ENCODE measurements around the gene ZNF784. TPM values are rescaled to one million over a fixed set of nuclear protein-coding genes. Genes with fewer than 3 reads are reported as not detected.

The ZNF784 gene
- total and polyA plus RNA-seq, 2 of the 8 experiments (the other 6 are each of a cell fraction or from before 2014, with no cell fraction given), result 6.5 to 8.0 TPM

- TF ChIP-seq CHD7 (IDR thresholded peaks at IDR 0.05; ENCODE audit: insufficient replicate concordance, low read length) (no peak), GTF2F1 (IDR thresholded peaks at IDR 0.05; ENCODE audit: borderline replicate concordance, low read depth, low read length) (no peak), CHD1 (IDR thresholded peaks at IDR 0.05; ENCODE audit: low read depth, low read length) (no peak), USF2 (IDR thresholded peaks at IDR 0.05; ENCODE audit: low read length) (no peak), CTBP2 (IDR thresholded peaks at IDR 0.05; ENCODE audit: borderline replicate concordance, insufficient read depth, insufficient read length, low read length) (no peak), CBX5 (IDR thresholded peaks at IDR 0.05; ENCODE audit: low read depth, low read length) (no peak), TAF7 (optimal IDR thresholded peaks at IDR 0.05; ENCODE audit: borderline replicate concordance, low read depth, low read length) (no peak), KDM1A (IDR thresholded peaks at IDR 0.05; ENCODE audit: borderline replicate concordance, low read length) (no peak), POLR2A (IDR thresholded peaks at IDR 0.05; ENCODE audit: control extremely low read depth in 1 of 2, low read depth in 2 of 2, low read length in 2 of 2) (no peak), EZH2 (IDR thresholded peaks at IDR 0.05; ENCODE audit: low read depth, low read length, severe bottlenecking) (no peak)
Measured at GRCh38 chr19:55661826-55662225, 37.5 kb upstream of the ZNF784 start (continued).
